HG03097 (cell line): ENCODE results near the gene WFDC1.

Experiments used
- ATAC-seq: cut with Tn5 transposase; IDR thresholded peaks from one replicate; pipeline ENCODE4 v1.9.1; 2021; ENCODE audit not compliant: unreplicated experiment, low FRiP score

WFDC1 gene, protein sequence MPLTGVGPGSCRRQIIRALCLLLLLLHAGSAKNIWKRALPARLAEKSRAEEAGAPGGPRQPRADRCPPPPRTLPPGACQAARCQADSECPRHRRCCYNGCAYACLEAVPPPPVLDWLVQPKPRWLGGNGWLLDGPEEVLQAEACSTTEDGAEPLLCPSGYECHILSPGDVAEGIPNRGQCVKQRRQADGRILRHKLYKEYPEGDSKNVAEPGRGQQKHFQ

DNA sequence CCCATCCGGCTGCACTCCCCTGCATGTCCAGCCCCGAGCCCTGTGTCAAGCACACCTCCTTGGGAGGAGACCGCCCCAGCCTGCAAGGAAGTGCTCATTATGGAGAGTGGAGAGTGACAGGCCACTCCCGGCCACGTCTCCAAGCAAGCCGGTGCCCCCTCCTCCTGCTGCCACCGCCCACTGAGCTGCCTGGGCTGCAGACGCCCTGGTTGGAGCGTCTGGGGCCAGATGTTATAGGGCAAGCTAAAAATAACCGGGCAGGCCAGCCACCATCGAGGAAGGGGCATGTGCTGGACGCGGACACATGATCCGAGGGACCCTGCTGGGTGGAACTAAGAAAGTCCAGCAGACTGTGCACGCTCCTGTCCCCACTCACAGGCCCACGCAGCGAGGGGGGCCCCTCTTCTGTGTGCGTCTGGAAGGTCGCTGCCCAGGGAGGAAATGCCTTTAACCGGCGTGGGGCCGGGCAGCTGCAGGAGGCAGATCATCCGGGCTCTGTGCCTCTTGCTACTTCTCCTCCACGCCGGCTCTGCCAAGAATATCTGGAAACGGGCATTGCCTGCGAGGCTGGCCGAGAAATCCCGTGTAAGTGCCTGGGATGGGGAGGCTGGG, at the start of gene WFDC1:
Gene WFDC1 (plus strand): TSS at position 348 of the 612 bp plus-strand sequence. CDS start 94 bp downstream, at position 442.
- ATAC-seq, result no peak

DNA sequence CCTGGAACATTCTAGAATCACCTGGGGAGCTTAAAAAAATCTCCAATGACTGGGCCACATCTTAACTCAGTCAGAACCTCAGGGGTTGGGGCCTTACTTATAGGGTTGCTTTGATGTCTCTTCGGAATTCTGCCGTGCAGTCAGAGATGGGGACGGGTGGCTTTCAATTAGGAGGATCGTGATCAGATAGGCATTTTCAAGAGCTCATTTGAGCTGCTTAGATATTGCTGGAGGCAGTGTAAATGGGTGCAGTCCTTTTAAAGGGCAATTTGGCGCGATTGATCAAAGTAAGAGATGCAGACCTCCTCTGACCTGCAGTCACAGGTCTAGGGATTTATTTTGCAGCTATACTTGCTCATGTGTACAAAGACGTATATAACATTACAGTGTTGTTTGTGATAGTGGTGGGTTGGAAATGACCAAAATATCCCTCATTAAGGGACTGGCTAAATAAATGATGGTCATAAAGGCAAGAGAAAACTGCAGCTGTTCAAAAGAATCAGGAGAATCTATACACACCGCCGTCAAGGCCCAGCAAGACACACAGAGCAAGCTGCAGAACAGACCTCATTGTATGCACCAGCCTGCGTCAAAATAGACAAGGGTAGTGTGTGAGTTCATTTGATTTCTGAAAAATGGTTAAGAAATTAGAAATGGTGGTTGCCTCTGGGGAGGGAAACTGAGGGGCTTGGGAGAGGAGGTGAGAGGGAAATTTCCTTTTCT, 48.6 kb upstream of the WFDC1 start:
- ATAC-seq, result no peak

DNA sequence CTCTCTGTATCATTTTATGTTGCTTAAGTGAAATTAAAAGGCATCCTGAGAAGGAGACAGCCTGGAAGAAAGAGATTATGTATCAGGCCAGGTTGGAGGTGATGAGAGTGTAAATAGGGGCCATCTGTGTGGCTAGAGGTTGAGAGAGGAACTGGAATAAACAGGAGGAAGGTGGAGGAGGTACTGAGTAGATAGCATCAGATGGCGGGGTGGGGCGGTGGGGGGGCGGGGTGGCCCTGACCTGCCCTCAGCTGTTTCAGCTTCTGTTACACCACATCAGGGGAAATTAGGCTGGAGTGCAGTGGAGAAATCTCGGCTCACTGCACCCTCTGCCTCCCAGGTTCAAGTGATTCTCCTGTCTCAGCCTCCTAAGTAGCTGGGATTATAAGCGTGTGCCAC, 48.0 kb upstream of the WFDC1 start:
- no peak for ATAC-seq

DNA sequence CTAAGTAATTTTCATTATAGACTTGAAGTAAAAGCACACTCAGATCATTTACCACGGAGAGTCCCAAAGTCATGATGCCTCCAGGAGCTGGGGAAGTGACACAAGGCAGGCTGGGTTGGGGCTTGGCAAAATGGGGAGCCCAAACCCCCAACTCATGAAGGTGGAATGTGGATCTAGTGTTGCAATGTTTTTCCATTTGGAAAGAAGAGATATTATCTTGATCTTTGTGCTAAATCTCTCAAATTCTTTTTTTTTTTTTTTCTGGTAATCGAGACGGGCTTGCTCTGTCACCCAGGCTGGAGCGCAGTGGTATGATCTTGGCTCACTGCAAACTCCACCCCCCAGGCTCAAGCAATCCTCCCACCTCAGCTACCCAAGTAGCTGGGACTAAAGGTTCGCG, 47.3 kb upstream of the WFDC1 start:
- no peak for ATAC-seq

DNA sequence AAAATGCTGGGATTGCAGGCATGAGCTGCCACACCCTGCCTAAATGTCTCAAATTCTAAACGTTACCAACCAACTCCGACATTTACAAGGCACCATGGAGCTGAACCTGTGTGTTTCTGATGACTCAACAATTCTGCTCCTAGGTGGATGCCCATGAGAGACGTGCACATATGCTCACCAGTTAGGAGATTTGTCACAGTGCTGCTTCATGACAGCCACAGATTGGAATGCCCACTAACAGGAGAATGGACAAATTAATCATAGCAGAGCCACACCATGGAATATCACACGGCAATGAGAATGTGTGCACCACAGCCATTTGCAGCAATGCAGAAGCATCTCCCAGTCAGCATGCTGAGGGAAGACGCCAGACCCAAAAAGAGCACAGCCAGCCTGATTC, 46.8 kb upstream of the WFDC1 start:
- no peak for ATAC-seq

DNA sequence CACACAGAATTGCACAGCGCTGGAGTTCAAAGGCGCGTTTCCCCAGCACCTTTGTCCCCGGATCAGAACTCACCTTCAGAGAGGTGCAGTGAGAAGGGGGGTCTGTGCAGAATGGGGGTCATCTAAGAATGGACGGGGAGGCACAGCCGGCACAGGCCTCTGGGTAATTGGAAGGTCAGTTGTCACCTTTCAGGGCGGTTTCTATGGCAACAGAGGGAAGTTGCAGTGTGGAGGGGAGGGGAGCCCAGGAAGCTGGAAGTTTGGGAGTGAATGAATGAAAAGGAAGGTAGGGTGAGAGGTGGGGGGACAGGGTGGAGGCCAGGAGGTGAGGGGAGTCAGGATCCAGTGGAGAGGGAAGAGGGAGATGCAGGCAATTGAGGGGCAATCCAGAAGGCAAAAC, 42.5 kb upstream of the WFDC1 start:
- no peak for ATAC-seq

DNA sequence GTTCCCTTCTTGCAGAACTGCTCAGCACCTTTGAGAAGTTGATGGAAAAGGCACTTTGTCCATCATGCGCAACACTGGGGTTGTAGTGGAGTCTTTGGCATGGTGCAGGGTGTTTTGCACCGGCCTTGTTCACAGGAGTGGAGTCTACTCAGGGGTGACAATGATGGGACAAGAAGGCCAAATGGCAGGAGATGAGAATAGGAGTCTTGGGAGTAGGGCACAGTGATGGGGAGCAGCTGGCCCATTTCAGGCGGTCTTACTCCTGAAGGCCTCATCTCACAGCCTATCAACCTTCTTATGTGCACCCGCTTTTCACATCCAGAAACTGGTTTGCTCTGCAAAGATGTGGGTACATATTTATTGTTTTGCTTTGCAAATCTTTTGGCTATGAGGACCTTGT, 41.5 kb upstream of the WFDC1 start:
- ATAC-seq, result no peak

DNA sequence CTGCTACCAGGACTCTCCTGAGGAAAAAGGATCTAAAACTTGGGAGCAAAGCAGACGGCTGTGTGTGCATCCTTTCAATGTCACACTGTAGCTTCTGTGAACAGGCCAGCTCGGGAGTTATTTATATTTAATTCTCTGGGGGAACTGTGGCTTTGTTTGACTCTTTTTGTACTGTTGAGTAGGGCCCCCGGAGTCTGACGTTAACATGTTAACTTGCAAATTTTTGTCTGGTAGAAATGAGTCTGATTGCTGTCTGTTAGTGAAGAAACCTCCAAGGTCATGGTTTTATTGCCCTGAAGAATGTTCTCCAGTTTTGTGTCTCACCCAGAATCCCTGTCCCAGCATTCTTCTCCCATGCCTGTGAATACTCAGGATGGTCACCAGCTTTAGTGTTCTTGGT, 40.6 kb upstream of the WFDC1 start:
- no peak for ATAC-seq

DNA sequence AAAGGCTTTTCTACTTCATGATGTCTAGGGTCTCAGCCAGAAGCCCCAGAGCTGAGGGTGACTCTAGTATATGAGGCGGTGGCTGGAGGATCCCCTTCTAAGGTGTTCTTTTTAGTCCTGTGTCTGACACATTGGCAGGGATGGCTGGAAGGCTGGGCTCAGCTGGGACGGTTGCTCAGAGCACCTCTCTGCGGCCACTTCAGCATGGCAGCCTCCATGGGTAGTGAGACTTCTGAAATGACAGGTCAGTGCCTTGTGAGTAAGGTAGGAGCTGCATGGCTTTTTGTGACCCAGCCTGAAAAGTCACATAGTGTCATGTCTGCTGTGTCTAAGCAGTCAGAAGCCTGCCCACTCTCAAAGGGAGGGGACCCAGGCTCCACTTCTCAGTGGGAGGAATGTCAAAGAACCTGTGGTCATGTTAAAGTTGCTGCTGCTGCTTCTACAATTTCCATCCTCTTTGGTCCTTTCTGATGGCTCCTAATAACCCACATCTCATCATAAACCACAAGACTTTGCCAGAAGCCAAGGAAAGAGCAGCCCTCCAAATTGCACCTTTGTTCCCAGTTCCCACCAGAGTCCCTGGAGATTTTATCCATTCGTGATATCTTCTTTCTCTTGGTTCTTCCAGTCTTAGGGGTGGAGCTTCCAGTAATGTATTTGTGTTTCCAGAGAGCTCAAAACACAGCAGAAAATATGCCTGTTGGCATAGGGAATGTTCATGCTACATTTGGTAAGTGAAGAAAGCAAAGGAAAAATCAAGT, 39.4 kb upstream of the WFDC1 start:
- ATAC-seq, result no peak

DNA sequence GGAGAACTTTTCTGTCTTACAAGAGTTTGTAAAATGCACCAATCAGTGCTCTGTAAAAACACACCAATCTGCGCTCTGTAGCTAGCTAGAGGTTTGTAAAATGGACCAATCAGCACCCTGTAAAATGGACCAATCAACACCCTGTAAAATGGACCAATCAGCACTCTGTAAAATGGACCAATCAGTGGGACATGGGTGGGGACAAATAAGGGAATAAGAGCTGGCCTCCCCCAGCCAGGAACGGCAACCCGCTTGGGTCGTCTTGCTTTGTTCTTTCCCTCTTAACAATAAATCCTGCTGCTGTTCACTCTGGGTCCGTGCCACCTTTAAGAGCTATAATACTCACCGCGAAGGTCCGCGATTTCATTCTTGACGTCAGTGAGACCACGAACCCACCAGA, 36.4 kb upstream of the WFDC1 start:
- no peak for ATAC-seq

DNA sequence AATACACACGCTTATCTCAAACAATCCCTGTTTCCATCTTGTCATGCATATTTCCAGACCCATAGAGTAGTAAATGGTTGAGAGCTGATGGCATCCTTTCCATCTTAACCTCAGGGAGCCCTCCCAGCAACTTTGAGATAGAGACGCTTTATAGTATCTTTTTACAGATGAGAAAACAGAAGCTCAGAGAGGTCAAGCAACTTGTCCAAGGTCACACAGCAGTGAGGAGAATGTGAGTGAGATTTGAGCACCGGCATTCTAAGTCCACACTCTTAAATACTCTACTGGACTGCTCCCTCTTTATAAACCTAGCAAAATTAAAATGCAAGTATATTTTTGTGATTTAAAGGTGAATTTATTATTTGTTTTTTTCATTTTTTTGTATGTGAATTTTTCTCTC, 35.0 kb upstream of the WFDC1 start:
- ATAC-seq, result no peak

DNA sequence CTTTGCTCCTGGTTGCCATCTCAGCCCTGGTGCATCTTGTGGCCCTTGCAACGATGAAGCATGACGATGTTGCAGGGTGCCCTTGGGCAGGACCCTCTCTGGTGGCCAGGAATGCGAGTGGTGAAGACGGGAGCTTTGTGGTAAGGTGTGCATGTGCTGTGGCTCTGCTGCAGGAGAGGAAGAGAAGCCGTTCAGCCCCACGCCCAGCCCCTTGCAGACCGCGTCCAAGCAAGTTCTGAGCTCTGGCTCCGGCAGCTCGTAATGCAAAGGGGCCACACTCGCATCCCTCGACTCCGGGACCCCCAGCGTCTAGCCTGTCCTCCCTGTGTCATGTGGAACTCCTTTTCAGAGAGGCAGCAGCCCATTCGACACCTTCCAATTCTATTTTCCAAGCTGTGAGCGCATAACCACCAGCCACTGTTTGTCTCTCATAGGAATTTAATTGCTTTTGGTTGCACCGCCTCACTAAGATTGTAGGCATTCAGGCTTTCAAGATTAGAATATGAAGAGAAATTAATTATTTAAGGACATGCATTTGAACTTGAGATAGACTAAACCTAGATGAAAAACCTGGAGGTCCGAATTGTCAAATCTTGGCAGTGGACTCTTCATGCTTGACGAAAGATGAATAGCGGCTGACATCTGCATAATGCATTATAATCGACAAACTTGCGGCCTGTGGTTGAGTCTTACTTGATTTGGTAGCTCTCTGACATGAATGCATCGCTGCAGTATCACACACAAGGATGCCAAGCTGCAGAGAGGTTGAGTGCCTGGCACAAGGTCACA, 33.7 kb upstream of the WFDC1 start:
- no peak for ATAC-seq

DNA sequence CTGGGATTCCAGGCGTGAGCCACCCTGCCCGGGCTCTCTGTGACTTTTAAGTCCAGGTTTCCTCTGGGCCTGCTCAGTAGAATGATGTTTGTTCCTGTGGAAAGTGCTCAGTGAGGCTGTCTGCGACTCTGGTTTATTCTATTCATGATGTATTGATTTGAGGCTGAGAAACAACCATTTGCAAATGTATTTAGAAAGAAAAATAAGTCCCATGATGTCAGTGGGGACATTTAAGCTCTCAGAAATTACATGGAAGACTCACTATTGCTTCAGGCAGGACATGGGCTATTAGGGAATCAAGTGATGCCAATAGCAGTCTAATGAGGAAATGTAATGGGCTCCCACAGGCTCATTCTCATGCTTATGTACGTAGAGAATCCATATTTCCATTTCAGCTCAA, 32.6 kb upstream of the WFDC1 start:
- ATAC-seq, result no peak

DNA sequence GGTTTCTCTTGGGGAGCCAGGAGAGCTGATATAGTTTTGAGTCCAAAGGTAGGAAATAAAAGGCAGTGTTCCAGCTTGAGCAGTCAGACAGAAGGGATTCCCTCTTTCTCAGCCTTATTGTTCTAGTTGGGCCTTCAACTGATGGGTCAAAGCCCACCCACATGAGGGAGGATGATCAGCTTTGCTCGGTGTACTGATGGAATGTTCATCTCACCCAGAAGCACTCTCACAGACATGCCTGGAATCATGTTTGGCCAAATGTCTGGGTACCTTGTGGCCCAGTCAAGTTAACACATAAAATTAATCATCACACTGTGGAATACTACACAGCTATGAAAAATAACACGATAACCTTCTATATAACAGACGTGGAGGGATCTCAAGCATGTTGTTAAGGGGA, 31.7 kb upstream of the WFDC1 start:
- ATAC-seq, result no peak

DNA sequence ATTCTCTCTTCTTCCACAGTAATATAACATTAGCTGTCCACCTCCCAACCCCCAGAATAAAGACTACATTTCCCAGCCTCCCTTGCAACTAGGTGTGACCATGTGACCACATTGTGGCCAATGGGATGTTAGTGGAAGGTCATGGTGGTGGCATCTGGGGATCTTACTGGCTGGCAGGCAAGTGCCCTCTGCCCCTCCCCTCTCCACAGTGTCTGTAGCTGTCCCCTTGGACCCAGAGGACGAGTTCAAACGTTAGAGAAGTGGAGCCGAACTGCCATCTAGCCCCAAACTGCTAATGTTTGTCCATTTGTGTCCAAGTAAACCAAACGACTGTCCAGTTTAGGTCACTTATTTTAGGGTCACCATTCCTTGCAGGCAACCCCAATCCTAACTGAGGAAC, 28.2 kb upstream of the WFDC1 start:
- no peak for ATAC-seq

DNA sequence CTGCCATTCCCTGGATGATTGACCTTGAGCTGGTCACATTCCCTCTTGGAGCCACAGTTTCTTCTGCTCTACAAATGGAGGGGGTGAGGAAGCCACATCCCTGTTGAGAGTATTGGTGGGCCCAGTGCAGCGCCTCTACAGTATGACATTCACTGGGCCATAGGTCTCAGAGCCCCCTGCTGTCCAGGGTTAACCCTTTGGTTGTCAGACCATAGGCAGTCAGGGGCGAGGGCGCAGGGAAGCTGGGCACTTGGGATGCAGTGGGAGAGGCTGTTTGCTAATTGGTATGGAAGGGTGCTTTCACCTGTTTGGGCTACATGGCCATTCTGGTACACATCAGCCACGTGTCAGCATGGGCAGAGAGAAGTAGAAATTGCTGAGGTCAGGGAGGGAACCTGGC, 27.3 kb upstream of the WFDC1 start:
- ATAC-seq, result no peak

DNA sequence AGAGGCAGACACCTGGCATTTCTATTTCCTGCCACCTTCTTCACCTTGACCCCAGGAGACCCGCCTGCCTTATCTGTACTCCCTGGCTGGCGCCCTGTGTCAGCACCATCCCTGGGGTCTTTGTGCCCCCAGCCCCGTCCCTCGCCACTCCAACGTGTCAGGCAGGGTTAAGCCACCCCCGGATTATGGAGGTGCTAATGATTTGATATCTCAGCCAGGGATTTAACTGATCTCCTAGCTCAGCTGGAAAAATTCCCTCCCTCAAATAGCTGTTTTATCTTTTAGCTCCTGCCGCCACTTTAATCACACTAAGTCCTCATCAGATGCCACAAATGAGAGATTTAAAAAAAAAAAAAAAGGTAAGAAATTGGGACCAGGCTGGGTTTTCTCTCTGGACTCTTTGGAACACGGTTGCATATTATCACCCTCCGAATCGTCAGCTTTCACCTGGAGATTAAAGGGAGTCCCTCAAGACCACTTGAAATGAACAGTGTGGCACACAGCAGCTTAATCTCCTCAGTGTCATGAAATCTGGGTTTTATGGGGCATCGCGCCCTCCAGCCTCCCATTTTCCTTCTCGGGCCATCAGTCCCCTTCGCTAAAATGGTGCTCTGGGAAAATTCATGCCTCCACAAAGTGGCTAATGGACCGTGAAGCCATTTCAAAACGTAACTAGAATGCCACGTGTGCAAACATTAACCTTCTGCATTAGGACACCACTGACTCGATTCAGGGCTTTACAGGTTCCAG, 26.2 kb upstream of the WFDC1 start:
- ATAC-seq, result no peak

DNA sequence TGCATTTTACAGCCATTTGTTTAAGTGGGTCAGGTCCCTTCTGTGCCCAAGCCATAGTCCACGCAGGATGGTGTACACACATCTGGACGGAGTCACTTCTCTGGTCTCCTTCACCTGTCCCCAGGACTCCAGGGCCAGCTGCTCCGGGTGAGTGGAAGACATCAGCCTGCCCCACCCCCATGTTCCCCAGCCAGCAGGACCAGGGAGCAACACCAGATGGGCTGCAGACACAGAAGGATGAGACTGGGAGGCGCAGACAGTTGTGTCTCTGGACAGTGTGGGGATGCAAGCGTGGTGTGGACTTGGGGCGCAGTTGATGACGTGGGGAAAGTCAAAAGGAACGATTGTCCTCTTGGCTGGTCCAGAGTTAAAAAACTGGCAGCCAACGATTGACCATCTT, 24.6 kb upstream of the WFDC1 start:
- no peak for ATAC-seq

DNA sequence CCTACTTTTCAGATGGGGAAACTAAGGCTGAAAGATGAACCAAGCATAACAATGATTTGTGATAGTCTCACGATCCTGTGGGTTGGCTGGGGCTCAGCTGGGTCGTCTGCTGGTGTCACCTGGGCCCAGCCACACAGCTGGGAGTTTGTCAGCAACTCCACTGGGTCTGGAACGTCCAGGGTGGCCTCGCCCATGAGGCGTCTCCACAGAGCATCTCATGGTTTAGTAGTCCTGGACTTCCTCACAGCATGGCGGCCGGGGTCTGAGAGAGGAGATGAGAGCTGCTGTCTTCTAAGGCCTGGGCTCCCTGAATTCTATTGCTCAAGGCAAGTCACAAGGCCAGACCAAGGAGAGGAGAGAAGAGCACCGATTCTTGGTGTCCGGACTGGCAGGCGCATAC, 24.1 kb upstream of the WFDC1 start:
- no peak for ATAC-seq

DNA sequence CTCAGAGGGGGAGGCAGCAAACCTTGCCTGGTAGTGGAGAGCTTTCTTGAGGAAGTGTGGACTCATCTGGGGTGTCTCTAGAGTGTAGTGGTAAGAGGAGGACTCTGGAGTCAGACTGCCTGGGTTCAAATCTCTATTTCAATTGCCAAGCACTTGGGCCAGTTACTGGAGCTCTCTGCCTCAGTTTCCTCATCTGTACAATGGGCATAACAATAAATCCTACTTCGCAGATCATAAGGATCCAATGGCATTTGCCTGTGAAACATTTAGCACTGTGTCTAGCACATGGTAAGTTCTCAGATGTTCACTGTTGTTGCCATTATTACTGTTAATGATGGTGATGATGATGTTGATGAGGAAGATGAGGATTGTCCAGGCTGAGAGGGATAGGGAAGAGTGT, 23.6 kb upstream of the WFDC1 start:
- no peak for ATAC-seq
